ENCODE results near the gene RABGAP1.

The RABGAP1 gene

GRCh38 chr9:123008909-123009308 lies 68.1 kb downstream of the RABGAP1 start:
- DNase-seq (ENCODE audit: low read depth, low spot score): no peak

GRCh38 chr9:123011380-123011779 lies 70.6 kb downstream of the RABGAP1 start:
- no peak for DNase-seq (ENCODE audit: low read depth, low spot score)

GRCh38 chr9:123011878-123012528 lies 71.2 kb downstream of the RABGAP1 start:
- DNase-seq (ENCODE audit: low read depth, low spot score): no peak

GRCh38 chr9:123016631-123017030 lies 75.8 kb downstream of the RABGAP1 start:
- no peak for DNase-seq (ENCODE audit: low read depth, low spot score)

GRCh38 chr9:123020796-123021195 lies 80.0 kb downstream of the RABGAP1 start:
- no peak for DNase-seq (ENCODE audit: low read depth, low spot score)

- no peak for DNase-seq (ENCODE audit: low read depth, low spot score)
These were observed 85.6 kb downstream of the RABGAP1 start for GRCh38 chr9:123026425-123026824.

GRCh38 chr9:123027517-123027916 lies 86.7 kb downstream of the RABGAP1 start:
- no peak for DNase-seq (ENCODE audit: low read depth, low spot score)

GRCh38 chr9:123028136-123028535 lies 87.3 kb downstream of the RABGAP1 start:
- no peak for DNase-seq (ENCODE audit: low read depth, low spot score)

GRCh38 chr9:123028973-123029372 lies 88.2 kb downstream of the RABGAP1 start:
- DNase-seq (ENCODE audit: low read depth, low spot score): no peak

- DNase-seq (ENCODE audit: low read depth, low spot score): no peak
These were observed 91.1 kb downstream of the RABGAP1 start for GRCh38 chr9:123031963-123032362.

- peak; percentile 34 for DNase-seq (ENCODE audit: low read depth, low spot score)
These were observed 92.5 kb downstream of the RABGAP1 start, which contains the start of gene GPR21 for GRCh38 chr9:123033352-123033751. TSS of gene GPR21 (plus strand) at chr9:123033667. CDS start at chr9:123034567, 900 bp downstream.

GRCh38 chr9:123033864-123034601 lies 93.2 kb downstream of the RABGAP1 start:
- DNase-seq (ENCODE audit: low read depth, low spot score): peak; percentile 31

GRCh38 chr9:123034881-123035510 lies 94.2 kb downstream of the RABGAP1 start:
- DNase-seq (ENCODE audit: low read depth, low spot score): no peak

- DNase-seq (ENCODE audit: low read depth, low spot score): no peak
These were observed 95.0 kb downstream of the RABGAP1 start for GRCh38 chr9:123035791-123036190.

- no peak for DNase-seq (ENCODE audit: low read depth, low spot score)
These were observed 96.2 kb downstream of the RABGAP1 start for GRCh38 chr9:123036893-123037545.

GRCh38 chr9:123039617-123040219 lies 98.9 kb downstream of the RABGAP1 start:
- DNase-seq (ENCODE audit: low read depth, low spot score): no peak

- no peak for DNase-seq (ENCODE audit: low read depth, low spot score)
These were observed 100.0 kb downstream of the RABGAP1 start for GRCh38 chr9:123040801-123041200.

- no peak for DNase-seq (ENCODE audit: low read depth, low spot score)
These were observed 100.7 kb downstream of the RABGAP1 start for GRCh38 chr9:123041489-123041888.

- DNase-seq (ENCODE audit: low read depth, low spot score): no peak
These were observed 102.5 kb downstream of the RABGAP1 start for GRCh38 chr9:123043081-123043939.

GRCh38 chr9:123044586-123044985 lies 103.8 kb downstream of the RABGAP1 start:
- DNase-seq (ENCODE audit: low read depth, low spot score): no peak

Measured in astrocyte of the hippocampus (primary cell).